Stimulated activated CD8-positive, alpha-beta memory T cell treated with anti-CD3 and anti-CD28 coated beads, Interleukin-15, amount 100 ng/mL, for 1 hour (primary cell): ENCODE results near the gene DENND5A.
A peak's percentile ranks its signal among the peaks of the same experiment; 100 is the strongest.
"Not testable (repeated sequence)": the region's sequence is repeated elsewhere in the genome, so short reads cannot be mapped to it uniquely, and the experiment has no call there.

Experiments used
- DNase-seq: peaks from one replicate; pipeline ENCODE4 v3.0.0-alpha.2; 2020; ENCODE audit warnings: low read depth

The DENND5A gene

GRCh38 chr11:9138612-9139579 is 126.3 kb downstream of the DENND5A start:
- DNase-seq, result no peak

GRCh38 chr11:9138133-9138453 is 127.1 kb downstream of the DENND5A start:
- DNase-seq, result no peak

- DNase-seq, result peak; percentile 39
These were observed 127.6 kb downstream of the DENND5A start for GRCh38 chr11:9137293-9138132.

- no peak for DNase-seq
These were observed 128.4 kb downstream of the DENND5A start for GRCh38 chr11:9136741-9137140.

GRCh38 chr11:9133956-9134355 is 131.2 kb downstream of the DENND5A start:
- no peak for DNase-seq

- no peak for DNase-seq
These were observed 132.8 kb downstream of the DENND5A start for GRCh38 chr11:9132203-9132878.

GRCh38 chr11:9130297-9130696 is 134.9 kb downstream of the DENND5A start:
- no peak for DNase-seq

- no peak for DNase-seq
These were observed 138.5 kb downstream of the DENND5A start for GRCh38 chr11:9126636-9127035.

- DNase-seq, result no peak
These were observed 139.8 kb downstream of the DENND5A start for GRCh38 chr11:9125185-9125886.

GRCh38 chr11:9123595-9124304 is 141.4 kb downstream of the DENND5A start:
- no peak for DNase-seq

- DNase-seq, result no peak
These were observed 143.7 kb downstream of the DENND5A start for GRCh38 chr11:9121469-9121796.

- no peak for DNase-seq
These were observed 144.3 kb downstream of the DENND5A start for GRCh38 chr11:9120664-9121468.

- DNase-seq, result no peak
These were observed 146.9 kb downstream of the DENND5A start for GRCh38 chr11:9118277-9118676.

GRCh38 chr11:9112075-9112474 is 153.1 kb downstream of the DENND5A start:
- no peak for DNase-seq

- no peak for DNase-seq
These were observed 155.1 kb downstream of the DENND5A start for GRCh38 chr11:9109858-9110731.

GRCh38 chr11:9104580-9104979 is 160.6 kb downstream of the DENND5A start:
- no peak for DNase-seq

GRCh38 chr11:9103542-9104276 is 161.4 kb downstream of the DENND5A start:
- DNase-seq, result no peak

- DNase-seq, result no peak
These were observed 165.5 kb downstream of the DENND5A start for GRCh38 chr11:9099617-9100016.

- not testable (repeated sequence) for DNase-seq
These were observed 166.7 kb downstream of the DENND5A start for GRCh38 chr11:9098455-9098854.
